SH-SY5Y (cell line): ENCODE data around the gene PLPP4.

ENCODE experiments used
- GATA2 ChIP-seq: IDR thresholded peaks from 2 replicates; pipeline ENCODE4 v1.6.1; 2011; ENCODE audit warnings: mild to moderate bottlenecking, low read depth, low read length
- GATA3 ChIP-seq: IDR thresholded peaks from 2 replicates; pipeline ENCODE4 v1.6.1; 2011; ENCODE audit warnings: low read depth, mild to moderate bottlenecking, low read length, moderate library complexity

Gene PLPP4

GRCh38 chr10:120548210-120548609, 91.2 kb downstream of the PLPP4 start:
- TF ChIP-seq GATA2 (no peak), GATA3 (no peak)

GRCh38 chr10:120552262-120552661, 95.2 kb downstream of the PLPP4 start:
- TF ChIP-seq GATA2 (no peak), GATA3 (no peak)

- TF ChIP-seq GATA3 (no peak), GATA2 (no peak)
Measured at GRCh38 chr10:120553911-120554310, 96.9 kb downstream of the PLPP4 start.

GRCh38 chr10:120555436-120555835, 98.4 kb downstream of the PLPP4 start:
- no peak for TF ChIP-seq GATA3
- no peak for TF ChIP-seq GATA2

- TF ChIP-seq GATA3 (no peak), GATA2 (no peak)
Measured at GRCh38 chr10:120555842-120556532, 99.0 kb downstream of the PLPP4 start.

- no peak for TF ChIP-seq GATA3
- no peak for TF ChIP-seq GATA2
Measured at GRCh38 chr10:120557311-120557710, 100.3 kb downstream of the PLPP4 start.

GRCh38 chr10:120559800-120560199, 102.8 kb downstream of the PLPP4 start:
- no peak for TF ChIP-seq GATA2
- TF ChIP-seq GATA3, result no peak

GRCh38 chr10:120562956-120563355, 105.9 kb downstream of the PLPP4 start:
- no peak for TF ChIP-seq GATA3
- TF ChIP-seq GATA2, result no peak

GRCh38 chr10:120570418-120570817, 113.4 kb downstream of the PLPP4 start:
- no peak for TF ChIP-seq GATA3
- no peak for TF ChIP-seq GATA2

- TF ChIP-seq GATA3 (no peak), GATA2 (no peak)
Measured at GRCh38 chr10:120571266-120571665, 114.2 kb downstream of the PLPP4 start.

GRCh38 chr10:120572307-120572706, 115.3 kb downstream of the PLPP4 start:
- TF ChIP-seq GATA3 (no peak), GATA2 (no peak)

GRCh38 chr10:120573355-120573754, 116.3 kb downstream of the PLPP4 start:
- TF ChIP-seq GATA3 (no peak), GATA2 (no peak)

GRCh38 chr10:120574981-120575380, 118.0 kb downstream of the PLPP4 start:
- TF ChIP-seq GATA2 (no peak), GATA3 (no peak)

GRCh38 chr10:120575411-120575810, 118.4 kb downstream of the PLPP4 start:
- TF ChIP-seq GATA3 (no peak), GATA2 (no peak)

- no peak for TF ChIP-seq GATA2
- no peak for TF ChIP-seq GATA3
Measured at GRCh38 chr10:120578134-120578533, 121.1 kb downstream of the PLPP4 start.

- no peak for TF ChIP-seq GATA2
- no peak for TF ChIP-seq GATA3
Measured at GRCh38 chr10:120578890-120579289, 121.9 kb downstream of the PLPP4 start.
